8988T (cell line): ENCODE data around the gene MSANTD1.

Source experiments
- DNase-seq: peaks from one replicate; pipeline ENCODE4 v3.0.0; 2011

Gene MSANTD1

GRCh38 chr4:3304831-3305609 is 56.1 kb downstream of the MSANTD1 start:
- DNase-seq: no peak

GRCh38 chr4:3305610-3306371 is 56.8 kb downstream of the MSANTD1 start:
- DNase-seq: no peak
